Right renal cortex interstitium (tissue), 3 donors: ENCODE results near the gene MYMX. TPM values are rescaled to one million over a fixed set of nuclear protein-coding genes. Genes with fewer than 3 reads are reported as not detected.
"Not testable (repeated sequence)": the region's sequence is repeated elsewhere in the genome, so short reads cannot be mapped to it uniquely, and the experiment has no call there.

Experiments
- DNase-seq, 3 donors: peaks; one replicate each; pipeline ENCODE4 v3.0.0-alpha.2; 2013; ENCODE audit warnings: low read depth in 3 of 3, low spot score in 2 of 3
- polyA plus RNA-seq, 3 donors: library from polyadenylated mRNA; unstranded; fragments of 120-200 nt; gene quantifications; one replicate each; pipeline ENCODE4 v1.2.1, GENCODE V29; 2013; ENCODE audit not compliant: insufficient read length in 3 of 3

Gene MYMX
- under 1 TPM; 0.42 to 0.85 (median 0.65) TPM for polyA plus RNA-seq

DNA sequence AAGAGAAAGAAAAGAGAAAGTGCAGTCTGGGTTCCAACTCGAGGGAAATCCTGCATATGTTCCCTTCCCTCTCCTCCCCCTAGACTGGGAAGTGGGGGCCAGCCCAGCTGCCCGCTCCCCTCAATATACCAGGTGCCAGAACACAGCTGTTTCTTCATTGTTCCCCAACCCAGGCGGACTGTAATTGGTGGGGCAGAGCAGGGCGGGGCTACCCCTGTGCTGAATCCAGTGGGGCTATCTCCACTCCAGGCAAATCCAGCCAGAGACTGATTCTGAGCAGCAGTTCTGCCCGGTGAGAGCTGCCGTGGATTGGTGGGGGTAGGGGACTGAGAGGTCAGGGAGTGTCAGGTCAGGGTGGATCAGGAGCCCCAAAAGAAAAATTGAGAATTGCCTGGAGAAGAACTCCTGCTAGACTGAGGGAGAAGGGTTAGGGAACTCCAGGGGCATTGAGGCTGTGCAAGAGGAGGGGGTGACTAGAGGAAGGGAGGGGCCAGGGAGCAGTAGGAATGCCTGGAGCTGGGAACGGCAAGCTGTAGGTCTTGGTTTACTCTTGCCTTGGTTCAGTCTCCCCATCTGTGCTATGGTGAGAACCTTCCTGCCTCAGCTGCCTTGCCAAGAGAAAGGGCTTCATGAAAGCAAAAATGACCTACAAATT is at the start of gene MYMX:
Gene MYMX, plus strand, starts transcription at position 250 of the 655 bp plus-strand sequence. CDS start 546 bp downstream, outside the sequence.
- no peak for DNase-seq

DNA sequence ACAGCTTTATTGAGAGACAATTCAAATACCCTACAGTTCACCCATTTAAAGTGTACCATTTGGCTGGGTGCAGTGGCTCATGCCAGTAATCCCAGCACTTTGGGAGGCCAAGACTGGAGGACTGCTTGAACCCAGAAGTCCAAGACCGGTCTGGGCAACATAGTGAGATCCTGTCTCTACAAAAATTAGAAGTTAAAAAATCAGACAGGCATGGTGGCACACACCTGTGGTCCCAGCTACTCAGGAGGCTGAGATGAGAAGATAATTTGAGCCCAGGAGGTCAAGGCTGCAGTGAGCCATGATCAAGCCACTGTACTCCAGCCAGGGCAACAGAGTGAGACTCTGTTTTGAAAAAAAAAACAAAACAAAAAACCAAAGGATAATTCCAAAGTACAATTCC is 49.2 kb upstream of the MYMX start:
- no peak for DNase-seq

DNA sequence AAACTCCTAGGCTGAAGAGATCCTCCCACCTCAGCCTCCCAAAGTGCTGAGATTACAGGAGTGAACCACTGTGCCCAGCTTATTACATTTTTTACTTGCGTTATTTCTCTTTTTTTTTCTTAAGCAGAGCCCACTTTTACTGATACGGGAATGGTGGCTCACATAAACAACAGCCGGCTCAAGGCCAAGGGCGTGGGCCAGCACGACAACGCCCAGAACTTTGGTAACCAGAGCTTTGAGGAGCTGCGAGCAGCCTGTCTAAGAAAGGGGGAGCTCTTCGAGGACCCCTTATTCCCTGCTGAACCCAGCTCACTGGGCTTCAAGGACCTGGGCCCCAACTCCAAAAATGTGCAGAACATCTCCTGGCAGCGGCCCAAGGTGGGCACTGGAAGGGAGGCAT is 47.6 kb upstream of the MYMX start:
- no peak for DNase-seq

DNA sequence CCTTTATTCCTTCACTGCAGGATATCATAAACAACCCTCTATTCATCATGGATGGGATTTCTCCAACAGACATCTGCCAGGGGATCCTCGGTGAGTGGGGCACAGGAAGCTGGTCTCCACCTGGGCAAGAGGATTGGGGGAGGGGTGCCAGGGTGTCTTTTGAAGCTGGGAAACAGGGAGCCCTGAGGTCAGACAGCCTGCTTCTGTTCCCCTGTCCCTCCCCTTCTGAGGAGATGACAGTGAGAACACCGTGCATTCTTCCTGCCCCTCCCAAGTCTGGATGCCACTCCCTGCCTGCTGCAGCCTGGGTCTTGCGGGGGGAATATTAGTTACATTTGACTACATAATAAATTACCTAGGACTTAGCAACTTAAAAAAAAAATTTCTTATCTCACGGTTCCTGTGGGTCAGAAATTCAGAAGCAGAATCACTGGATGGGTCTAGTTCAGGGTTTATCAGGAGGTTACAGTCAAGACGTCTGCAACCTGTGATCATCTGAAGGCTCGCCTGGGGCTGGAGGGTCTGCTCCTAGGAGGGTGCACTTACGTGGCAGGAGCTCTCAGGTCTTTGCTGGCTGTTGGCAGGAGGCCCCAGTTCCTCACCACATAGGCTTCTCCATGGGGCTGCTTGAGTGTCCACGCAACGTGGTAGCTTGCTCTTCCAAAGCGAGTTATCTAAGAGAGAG is 46.7 kb upstream of the MYMX start:
- no peak for DNase-seq

DNA sequence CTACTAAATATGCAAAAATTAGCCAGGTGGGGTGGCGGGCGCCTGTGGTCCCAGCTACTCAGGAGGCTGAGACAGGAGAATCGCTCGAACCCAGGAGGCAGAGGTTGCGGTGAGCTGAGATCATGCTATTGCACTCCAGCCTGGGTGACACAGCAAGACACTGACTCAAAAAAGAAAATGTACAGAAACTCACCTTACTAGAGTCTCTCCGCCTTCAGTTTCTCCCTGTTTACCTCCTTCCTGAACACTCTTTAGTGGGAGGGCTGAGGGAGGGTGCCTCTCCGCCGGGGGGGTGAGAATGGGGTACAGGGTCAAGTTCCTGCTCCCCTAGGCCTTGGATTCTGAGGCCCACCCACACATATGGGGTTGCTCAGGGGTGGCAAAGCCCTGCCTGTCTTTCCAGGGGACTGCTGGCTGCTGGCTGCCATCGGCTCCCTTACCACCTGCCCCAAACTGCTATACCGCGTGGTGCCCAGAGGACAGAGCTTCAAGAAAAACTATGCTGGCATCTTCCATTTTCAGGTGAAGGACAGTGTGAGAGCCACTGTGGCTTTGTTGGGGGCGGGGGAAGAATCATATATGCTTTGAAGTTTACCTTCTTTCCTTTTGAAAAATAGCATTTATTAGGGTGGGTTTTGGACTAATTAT is 44.7 kb upstream of the MYMX start:
- DNase-seq: no peak

DNA sequence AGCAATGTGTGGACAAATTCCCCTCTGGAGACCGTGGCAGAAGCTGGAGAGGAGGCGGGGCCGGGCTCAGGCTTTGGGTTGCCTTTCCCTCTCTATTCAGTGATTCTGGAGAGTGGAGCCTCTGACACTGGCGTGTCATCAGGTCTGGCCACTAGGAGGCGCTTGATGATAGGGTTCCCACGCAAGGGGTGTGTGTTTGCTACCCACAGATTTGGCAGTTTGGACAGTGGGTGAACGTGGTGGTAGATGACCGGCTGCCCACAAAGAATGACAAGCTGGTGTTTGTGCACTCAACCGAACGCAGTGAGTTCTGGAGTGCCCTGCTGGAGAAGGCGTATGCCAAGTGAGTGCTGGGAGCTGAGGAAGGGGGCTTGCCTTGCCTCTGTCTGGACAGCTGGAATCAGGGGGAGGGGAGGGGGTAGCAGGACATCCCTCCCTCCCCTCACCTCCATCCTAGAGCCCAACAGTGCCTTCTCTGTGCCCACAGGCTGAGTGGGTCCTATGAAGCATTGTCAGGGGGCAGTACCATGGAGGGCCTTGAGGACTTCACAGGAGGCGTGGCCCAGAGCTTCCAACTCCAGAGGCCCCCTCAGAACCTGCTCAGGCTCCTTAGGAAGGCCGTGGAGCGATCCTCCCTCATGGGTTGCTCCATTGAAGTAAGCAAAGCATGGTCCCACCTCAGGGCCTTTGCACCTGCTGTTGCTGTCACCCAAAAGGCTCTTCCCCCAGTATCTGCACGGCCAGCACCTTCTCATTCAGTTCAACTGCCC is 43.8 kb upstream of the MYMX start:
- peak; percentile 58 to 66 (median 63) for DNase-seq

DNA sequence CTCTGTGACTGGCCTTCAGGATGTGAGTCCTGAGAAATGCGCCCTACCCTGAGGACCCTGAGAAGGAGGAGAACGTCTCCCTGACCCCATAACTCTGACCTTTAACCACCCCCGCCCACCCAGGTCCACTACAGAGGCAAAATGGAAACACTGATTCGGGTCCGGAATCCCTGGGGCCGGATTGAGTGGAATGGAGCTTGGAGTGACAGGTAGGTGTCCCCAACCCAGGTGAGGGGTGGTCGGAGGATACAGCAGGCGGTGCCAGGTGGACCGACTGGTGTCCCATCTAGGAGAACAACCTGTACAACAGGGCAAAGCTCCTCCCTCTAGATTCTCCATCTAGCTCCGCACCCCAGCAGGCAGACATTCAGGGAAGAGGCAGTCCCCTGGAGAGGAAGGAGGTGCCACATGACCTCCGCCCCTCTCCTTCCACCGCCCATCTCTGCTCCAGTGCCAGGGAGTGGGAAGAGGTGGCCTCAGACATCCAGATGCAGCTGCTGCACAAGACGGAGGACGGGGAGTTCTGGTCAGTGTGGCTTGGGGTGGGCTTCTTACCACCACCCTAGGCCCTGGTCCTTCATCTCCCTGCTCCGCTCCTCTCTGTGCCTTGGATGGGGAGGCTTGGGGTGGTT is 40.5 kb upstream of the MYMX start:
- DNase-seq: no peak

DNA sequence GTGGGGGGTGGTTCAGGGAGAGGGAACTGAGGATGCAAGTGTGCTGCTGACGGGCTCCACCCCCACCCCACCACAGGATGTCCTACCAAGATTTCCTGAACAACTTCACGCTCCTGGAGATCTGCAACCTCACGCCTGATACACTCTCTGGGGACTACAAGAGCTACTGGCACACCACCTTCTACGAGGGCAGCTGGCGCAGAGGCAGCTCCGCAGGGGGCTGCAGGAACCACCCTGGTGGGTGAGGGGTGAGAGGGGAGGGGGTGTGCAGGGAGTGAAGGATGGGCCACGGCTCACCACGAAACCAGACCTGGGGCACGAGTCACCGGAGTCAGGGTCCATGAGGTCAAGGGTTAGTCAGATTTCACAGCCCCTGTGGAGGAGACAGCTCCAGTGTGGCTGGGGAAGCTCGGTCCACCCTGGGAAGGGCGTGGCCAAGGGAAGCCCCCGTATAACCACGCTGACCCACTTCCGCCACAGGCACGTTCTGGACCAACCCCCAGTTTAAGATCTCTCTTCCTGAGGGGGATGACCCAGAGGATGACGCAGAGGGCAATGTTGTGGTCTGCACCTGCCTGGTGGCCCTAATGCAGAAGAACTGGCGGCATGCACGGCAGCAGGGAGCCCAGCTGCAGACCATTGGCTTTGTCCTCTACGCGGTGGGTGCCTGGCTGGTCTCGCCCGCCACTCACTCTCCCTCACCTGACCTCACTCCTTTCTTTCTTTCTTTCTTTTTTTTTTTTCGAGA is 39.8 kb upstream of the MYMX start:
- no peak for DNase-seq

DNA sequence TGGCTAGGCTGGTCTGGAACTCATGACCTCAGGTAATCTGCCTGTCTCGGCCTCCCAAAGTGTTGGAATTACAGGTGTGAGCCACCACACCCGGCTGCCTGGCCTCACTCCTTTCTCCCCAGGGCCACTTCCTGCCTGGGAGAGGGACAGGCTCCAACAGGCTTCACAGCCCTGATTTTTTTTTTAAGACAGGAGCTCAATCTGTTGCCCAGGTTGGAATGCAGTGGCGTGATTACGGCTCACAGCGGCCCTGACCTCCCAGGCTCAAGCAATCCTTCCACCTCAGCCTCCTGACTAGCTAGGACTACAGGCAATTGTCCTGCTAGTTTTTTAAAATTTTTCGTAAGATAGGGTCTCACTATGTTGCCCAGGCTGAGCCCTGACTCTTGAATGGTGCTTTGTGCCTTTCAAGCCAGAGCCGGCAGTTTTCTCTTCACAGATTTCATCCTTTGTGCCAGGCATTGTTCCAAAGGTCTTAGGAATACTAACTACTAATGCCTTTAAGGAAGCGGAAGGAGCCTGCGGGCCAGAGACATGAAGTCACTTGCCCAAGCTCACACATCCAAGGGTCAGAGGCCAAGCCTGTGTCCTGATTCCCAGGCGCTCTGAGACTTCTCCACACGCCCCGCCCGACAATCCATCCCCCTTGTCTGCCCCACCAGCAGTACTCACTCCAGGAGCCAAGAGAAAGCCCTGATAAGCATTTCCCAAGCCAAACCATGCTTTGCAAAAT is 38.9 kb upstream of the MYMX start:
- DNase-seq: no peak

DNA sequence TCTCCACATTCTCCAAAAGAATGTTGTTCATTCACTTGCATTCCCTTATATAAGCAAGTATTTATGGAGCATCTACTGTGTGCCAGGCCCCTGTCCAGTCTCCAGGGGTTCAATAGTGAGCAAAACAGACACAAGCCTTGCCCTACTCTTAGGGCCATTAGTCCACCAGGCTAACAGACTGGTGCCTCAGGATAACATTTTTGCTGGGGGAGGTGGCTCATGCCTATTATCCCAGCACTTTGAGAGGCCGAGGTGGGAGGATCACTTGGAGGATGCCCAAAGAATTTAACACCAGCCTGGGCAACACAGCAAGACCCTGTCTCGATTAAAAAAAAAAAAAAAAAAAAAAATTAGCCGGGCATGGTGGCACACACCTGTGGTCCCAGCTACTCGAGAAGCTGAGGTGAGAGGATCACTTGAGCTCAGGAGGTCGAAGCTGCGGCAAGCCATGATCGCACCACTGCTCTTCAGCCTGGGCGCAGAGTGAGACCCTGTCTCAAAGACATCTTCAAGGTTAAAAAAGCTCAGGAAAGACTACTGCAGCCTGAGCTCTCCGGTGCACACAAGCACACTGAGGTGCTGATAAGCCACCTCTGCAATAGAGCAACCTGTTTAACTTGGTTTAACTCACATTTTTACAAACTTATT is 38.2 kb upstream of the MYMX start:
- DNase-seq: no peak

DNA sequence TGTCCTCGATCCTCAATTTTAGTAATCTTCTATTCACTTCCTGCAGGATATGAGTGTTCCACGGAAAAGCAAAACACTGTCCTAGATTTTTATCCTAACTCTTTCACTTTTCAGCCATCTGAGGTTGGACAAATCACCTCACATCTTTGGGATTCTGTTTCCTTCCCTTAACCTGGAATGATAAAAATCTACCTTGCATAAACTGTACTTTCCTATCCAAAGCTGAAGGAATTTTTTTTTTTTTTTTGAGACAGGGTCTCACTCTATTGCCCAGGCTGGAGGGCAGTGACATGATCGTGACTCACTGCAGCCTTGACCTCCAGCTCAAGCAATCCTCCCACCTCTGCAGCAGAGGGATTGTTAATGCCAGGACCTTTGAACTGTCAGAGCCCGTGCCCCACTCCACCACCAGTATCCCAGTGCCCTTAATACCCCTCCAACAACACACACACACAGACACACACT is 37.6 kb upstream of the MYMX start:
- DNase-seq: no peak

DNA sequence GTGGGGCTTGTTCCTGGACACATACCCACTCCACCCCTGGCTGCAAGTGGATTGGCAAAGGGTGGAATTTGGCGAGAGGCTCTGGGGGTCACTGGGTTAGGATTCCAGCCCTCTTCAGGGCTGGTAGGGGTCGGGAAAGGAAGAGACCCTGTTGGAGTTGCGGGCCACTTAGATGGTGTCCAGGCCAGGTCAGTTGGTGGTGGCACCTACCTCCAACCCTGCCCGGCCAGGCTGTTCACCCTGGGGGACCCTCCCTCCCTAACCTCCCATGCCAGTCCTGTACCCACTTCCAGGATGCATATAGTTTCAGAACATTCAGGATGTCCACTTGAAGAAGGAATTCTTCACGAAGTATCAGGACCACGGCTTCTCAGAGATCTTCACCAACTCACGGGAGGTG is 37.1 kb upstream of the MYMX start:
- no peak for DNase-seq

DNA sequence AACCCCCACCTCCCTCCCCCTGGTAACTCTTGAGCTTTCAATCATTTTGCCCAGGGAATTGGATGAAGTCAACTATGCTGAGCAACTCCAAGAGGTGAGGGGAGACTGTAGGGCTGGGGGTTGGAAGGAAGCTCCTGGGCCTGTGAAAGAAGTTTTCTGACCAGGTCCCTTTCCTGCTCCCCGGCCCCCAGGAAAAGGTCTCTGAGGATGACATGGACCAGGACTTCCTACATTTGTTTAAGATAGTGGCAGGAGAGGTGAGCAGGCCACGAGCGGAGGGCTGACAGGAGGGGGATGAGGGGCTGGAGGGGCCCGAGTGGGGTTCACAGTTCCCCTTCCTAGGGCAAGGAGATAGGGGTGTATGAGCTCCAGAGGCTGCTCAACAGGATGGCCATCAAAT is 36.3 kb upstream of the MYMX start:
- DNase-seq: no peak

DNA sequence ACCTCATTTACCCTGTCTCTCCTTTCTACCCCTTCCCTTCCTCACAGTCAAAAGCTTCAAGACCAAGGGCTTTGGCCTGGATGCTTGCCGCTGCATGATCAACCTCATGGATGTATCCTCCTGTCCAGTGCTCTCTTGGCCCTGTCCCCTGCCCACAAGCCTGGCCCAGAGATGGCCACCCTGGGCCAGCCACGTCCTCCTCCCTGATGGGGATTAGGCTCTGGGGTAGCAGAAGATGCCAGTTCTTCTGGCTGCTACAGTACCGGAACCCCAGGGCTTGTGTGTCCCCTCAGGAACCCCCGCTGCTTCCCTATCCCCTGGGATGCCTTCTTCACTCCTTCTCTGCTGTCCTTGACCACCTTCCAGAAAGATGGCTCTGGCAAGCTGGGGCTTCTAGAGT is 35.8 kb upstream of the MYMX start:
- DNase-seq: no peak

DNA sequence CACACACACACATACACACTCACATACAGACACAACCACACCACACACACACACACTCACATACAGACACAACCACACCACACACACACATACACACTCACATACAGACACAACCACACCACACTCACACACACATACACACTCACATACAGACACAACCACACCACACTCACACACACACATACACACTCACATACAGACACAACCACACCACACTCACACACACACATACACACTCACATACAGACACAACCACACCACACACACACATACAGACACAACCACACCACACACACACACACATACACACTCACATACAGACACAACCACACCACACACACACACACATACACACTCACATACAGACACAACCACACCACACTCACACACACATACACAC is 34.9 kb upstream of the MYMX start:
- DNase-seq: not testable (repeated sequence)

DNA sequence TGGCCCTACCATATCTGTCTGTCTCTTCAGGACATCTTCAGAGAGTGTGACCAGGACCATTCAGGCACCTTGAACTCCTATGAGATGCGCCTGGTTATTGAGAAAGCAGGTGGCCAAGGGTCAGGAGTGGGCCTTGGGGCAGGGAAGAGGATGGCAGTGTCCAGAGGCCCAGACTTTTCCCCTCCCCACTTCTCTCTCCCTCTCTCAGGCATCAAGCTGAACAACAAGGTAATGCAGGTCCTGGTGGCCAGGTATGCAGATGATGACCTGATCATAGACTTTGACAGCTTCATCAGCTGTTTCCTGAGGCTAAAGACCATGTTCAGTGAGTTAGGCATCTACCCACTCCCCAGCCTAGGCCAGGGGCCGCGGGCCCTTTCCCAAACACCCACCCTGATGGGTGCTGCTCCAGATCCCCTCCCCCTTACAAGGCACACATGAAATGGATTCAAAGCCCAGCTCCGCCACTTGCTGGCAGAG is 33.8 kb upstream of the MYMX start:
- no peak for DNase-seq

DNA sequence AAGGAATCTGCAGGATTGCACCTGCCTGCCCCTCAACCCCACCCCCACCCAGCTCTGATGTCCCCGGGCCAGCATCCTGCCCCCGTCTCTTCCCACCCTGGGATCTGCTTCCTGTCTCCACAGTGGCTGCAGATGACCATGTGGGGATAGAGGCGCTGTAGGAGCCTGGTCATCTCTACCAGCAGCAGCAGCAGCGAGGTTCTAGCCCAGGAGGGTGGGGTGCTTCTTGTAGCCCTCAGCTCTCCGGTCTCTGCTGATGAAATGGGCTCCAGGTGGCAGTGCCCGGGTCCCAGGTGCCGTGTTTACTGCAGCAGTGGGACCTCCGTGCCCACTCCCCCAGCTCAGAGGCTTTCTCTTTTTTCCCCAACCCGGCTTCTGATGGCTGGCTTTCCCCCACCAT is 32.9 kb upstream of the MYMX start:
- no peak for DNase-seq

DNA sequence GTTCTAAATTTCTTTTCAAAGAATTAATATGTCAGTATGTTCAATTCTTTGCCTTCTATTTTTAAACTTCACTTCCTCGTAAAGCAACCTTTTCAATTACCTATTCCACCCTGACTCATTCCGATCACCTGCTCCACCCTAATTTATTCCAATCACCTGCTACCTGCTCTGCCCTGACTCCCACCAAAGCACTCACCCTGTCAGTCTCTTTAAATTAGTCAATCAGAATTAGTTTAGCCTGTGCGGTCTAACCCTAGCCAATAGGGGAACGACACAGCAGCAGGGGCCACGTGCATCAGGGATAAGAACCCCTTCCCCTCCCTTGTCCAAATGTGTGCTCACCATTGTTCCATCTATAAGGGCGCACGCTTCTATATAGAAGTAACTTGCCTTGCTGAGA is 31.4 kb upstream of the MYMX start:
- DNase-seq: not testable (repeated sequence)
